OCI-LY3 (cell line): ENCODE data around the gene RHOBTB3.

Experiments
- EZH2phosphoT487 ChIP-seq: fragments of 200-600 bp; shearing (Covaris generic); IDR thresholded peaks from 2 replicates; pipeline ENCODE4 v1.6.1; 2018; ENCODE audit warnings: antibody characterized with exemption, mixed run types, low read depth
- TF ChIP-seq, protein P1 (sequence below): fragments of 200-600, 300-600 bp; sonication (generic); IDR thresholded peaks from 2 replicates; pipeline ENCODE4 v1.5.1; 2014; ENCODE audit warnings: antibody characterized with exemption, low read length, low read depth

- TF ChIP-seq, protein P1, sequence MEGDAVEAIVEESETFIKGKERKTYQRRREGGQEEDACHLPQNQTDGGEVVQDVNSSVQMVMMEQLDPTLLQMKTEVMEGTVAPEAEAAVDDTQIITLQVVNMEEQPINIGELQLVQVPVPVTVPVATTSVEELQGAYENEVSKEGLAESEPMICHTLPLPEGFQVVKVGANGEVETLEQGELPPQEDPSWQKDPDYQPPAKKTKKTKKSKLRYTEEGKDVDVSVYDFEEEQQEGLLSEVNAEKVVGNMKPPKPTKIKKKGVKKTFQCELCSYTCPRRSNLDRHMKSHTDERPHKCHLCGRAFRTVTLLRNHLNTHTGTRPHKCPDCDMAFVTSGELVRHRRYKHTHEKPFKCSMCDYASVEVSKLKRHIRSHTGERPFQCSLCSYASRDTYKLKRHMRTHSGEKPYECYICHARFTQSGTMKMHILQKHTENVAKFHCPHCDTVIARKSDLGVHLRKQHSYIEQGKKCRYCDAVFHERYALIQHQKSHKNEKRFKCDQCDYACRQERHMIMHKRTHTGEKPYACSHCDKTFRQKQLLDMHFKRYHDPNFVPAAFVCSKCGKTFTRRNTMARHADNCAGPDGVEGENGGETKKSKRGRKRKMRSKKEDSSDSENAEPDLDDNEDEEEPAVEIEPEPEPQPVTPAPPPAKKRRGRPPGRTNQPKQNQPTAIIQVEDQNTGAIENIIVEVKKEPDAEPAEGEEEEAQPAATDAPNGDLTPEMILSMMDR, result no peak
- TF ChIP-seq EZH2phosphoT487, result no peak
These were observed 46.8 kb upstream of the RHOBTB3 start for GRCh38 chr5:95684361-95684760.
